Stimulated activated CD4-positive, alpha-beta T cell treated with anti-CD3 and anti-CD28 coated beads, Interleukin-12 subunit alpha, Interleukin-12 subunit beta, amount 100 ng/mL, for 48 hours (primary cell): ENCODE data around the gene NAPB.
"Not testable (repeated sequence)": the region's sequence is repeated elsewhere in the genome, so short reads cannot be mapped to it uniquely, and the experiment has no call there.

Experiments
- DNase-seq, 3 donors: peaks; one replicate each; pipeline ENCODE4 v3.0.0-alpha.2; 2020; ENCODE audit warnings: low read depth in 2 of 3, low spot score in 1 of 3

Gene NAPB

GRCh38 chr20:23349338-23350195, 71.7 kb downstream of the NAPB start:
- DNase-seq, result peak in 2 of 3 donors; percentile 57 to 63

GRCh38 chr20:23348510-23348909, 72.8 kb downstream of the NAPB start:
- not testable (repeated sequence) for DNase-seq

GRCh38 chr20:23347791-23348190, 73.5 kb downstream of the NAPB start:
- no peak for DNase-seq

- DNase-seq, result no peak
These were observed 75.3 kb downstream of the NAPB start for GRCh38 chr20:23346002-23346401.

GRCh38 chr20:23344336-23344735, 77.0 kb downstream of the NAPB start:
- DNase-seq, result no peak

- DNase-seq, result no peak
These were observed 77.7 kb downstream of the NAPB start for GRCh38 chr20:23343590-23343989.

GRCh38 chr20:23341073-23341472, 80.2 kb downstream of the NAPB start:
- no peak for DNase-seq

GRCh38 chr20:23340524-23340923, 80.8 kb downstream of the NAPB start:
- peak in 1 of 3 donors; percentile 17 for DNase-seq

- no peak for DNase-seq
These were observed 81.3 kb downstream of the NAPB start for GRCh38 chr20:23339986-23340385.

- no peak for DNase-seq
These were observed 84.0 kb downstream of the NAPB start for GRCh38 chr20:23337312-23337711.

GRCh38 chr20:23336476-23336875, 84.8 kb downstream of the NAPB start:
- DNase-seq, result no peak

- DNase-seq, result no peak
These were observed 85.8 kb downstream of the NAPB start for GRCh38 chr20:23335521-23335920.

GRCh38 chr20:23334111-23334510, 87.2 kb downstream of the NAPB start:
- DNase-seq, result no peak

GRCh38 chr20:23332467-23332866, 88.8 kb downstream of the NAPB start:
- no peak for DNase-seq

GRCh38 chr20:23331450-23332350, 89.6 kb downstream of the NAPB start:
- no peak for DNase-seq

GRCh38 chr20:23327617-23328333, 93.5 kb downstream of the NAPB start:
- DNase-seq, result no peak

GRCh38 chr20:23326774-23327173, 94.5 kb downstream of the NAPB start:
- DNase-seq, result no peak

GRCh38 chr20:23325107-23325506, 96.2 kb downstream of the NAPB start:
- DNase-seq, result no peak
